IMR-90 (cell line): Measurements from ENCODE around the gene CNPY1. TPM values are rescaled to one million over a fixed set of nuclear protein-coding genes. Genes with fewer than 3 reads are reported as not detected.

Source experiments
- ATAC-seq: fragments of 200-7000 bp; cut with Tn5 transposase; 2 replicates; pipeline ENCODE4 v1.9.1; 2020; ENCODE audit warnings: low read depth, mild to moderate bottlenecking, moderate library complexity
- BruUV-seq: library from RNA; stranded (reverse); fragments of 400-500 nt; replicated peaks from 2 replicates; lab custom pipeline; 2021; lab: Mats Ljungman, UMichigan
- CTCF ChIA-PET: fragments of 300-600 bp; formaldehyde crosslinking; extraction: SDS; loops from one replicate; lab custom pipeline; 2021; ENCODE audit warnings: antibody characterized with exemption; lab: Yijun Ruan, JAX
- POLR2A ChIA-PET: fragments of 300-600 bp; sonication (Branson Sonifier 250); formaldehyde crosslinking; loops from one replicate; lab custom pipeline; 2022; ENCODE audit warnings: antibody characterized with exemption; ENCODE audit not compliant: unreplicated experiment; lab: Charles Lee
- DNase-seq: peaks from one replicate; pipeline ENCODE4 v3.0.0; 2013
- H2AFZ ChIP-seq: replicated peaks from 2 replicates; pipeline ENCODE3; 2013; ENCODE audit warnings: low read length, mild to moderate bottlenecking; ENCODE audit not compliant: poor library complexity
- H2AK5ac ChIP-seq: 2 replicates; pipeline ENCODE4 v1.6.1; 2013; ENCODE audit warnings: low read depth, low read length, inconsistent platforms
- H2AK9ac ChIP-seq: replicated peaks from 2 replicates; pipeline ENCODE3; 2013; ENCODE audit warnings: mild to moderate bottlenecking, low read depth, low read length, moderate library complexity; ENCODE audit not compliant: poor library complexity
- H2BK120ac ChIP-seq: 2 replicates; pipeline ENCODE4 v1.6.1; 2013; ENCODE audit warnings: low read depth, low read length, inconsistent platforms
- H2BK15ac ChIP-seq: 3 replicates; pipeline ENCODE4 v1.6.1; 2013; ENCODE audit warnings: low read depth, low read length, inconsistent platforms
- H2BK20ac ChIP-seq: 2 replicates; pipeline ENCODE4 v1.6.1; 2013; ENCODE audit warnings: low read depth, mild to moderate bottlenecking, inconsistent platforms, low read length, moderate library complexity
- H2BK5ac ChIP-seq: 2 replicates; pipeline ENCODE4 v1.6.1; 2013; ENCODE audit warnings: mild to moderate bottlenecking, low read depth, low read length, inconsistent platforms; ENCODE audit not compliant: poor library complexity, severe bottlenecking
- H3K14ac ChIP-seq: replicated peaks from 2 replicates; pipeline ENCODE4 v1.6.1; 2013; ENCODE audit warnings: low read depth, low read length, inconsistent platforms
- H3K18ac ChIP-seq: 2 replicates; pipeline ENCODE4 v1.6.1; 2013; ENCODE audit warnings: low read depth, low read length, control low read depth
- H3K23ac ChIP-seq: 2 replicates; pipeline ENCODE4 v1.6.1; 2013; ENCODE audit warnings: low read depth, low read length, inconsistent platforms
- H3K27ac ChIP-seq: 2 replicates; pipeline ENCODE4 v1.5.1; 2013; ENCODE audit warnings: mild to moderate bottlenecking, control low read depth, low read length; ENCODE audit not compliant: insufficient read depth
- H3K27me3 ChIP-seq: 2 replicates; pipeline ENCODE4 v1.6.1; 2013; ENCODE audit warnings: low read length; ENCODE audit not compliant: control insufficient read depth, insufficient read depth
- H3K36me3 ChIP-seq: 2 replicates; pipeline ENCODE4 v1.6.1; 2013; ENCODE audit warnings: low read length, mixed read lengths; ENCODE audit not compliant: control insufficient read depth, insufficient read depth
- H3K4ac ChIP-seq: 2 replicates; pipeline ENCODE4 v1.6.1; 2013; ENCODE audit warnings: low read depth, low read length, inconsistent platforms
- H3K4me1 ChIP-seq: 2 replicates; pipeline ENCODE4 v1.6.1; 2013; ENCODE audit warnings: low read length, mixed read lengths; ENCODE audit not compliant: control insufficient read depth, insufficient read depth
- H3K4me2 ChIP-seq: 2 replicates; pipeline ENCODE4 v1.6.1; 2013; ENCODE audit warnings: low read depth, mild to moderate bottlenecking, control low read depth, low read length, moderate library complexity
- H3K4me3 ChIP-seq: 2 replicates; pipeline ENCODE4 v1.5.1; 2013; ENCODE audit warnings: low read depth, mild to moderate bottlenecking, control low read depth, low read length, moderate library complexity; ENCODE audit not compliant: insufficient read depth
- H3K56ac ChIP-seq: 2 replicates; pipeline ENCODE4 v1.6.1; 2013; ENCODE audit warnings: low read length, inconsistent platforms; ENCODE audit not compliant: insufficient read depth; ENCODE audit errors: extremely low read depth
- H3K79me1 ChIP-seq, 2 experiments: 2 replicates each; pipeline ENCODE4 v1.6.1; 2013; ENCODE audit warnings: low read length in 2 of 2, inconsistent platforms in 1 of 2, low read depth in 1 of 2
- H3K9ac ChIP-seq: 2 replicates; pipeline ENCODE4 v1.6.1; 2013; ENCODE audit warnings: low read depth, low read length, control low read depth
- H3K9me1 ChIP-seq: 2 replicates; pipeline ENCODE4 v1.6.1; 2013; ENCODE audit warnings: low read length, inconsistent platforms; ENCODE audit not compliant: insufficient read depth
- H3K9me3 ChIP-seq: 2 replicates; pipeline ENCODE4 v1.6.1; 2013; ENCODE audit warnings: low read length; ENCODE audit not compliant: control insufficient read depth, insufficient read depth
- H4K20me1 ChIP-seq: 2 replicates; pipeline ENCODE4 v1.6.1; 2013; ENCODE audit warnings: low read length, inconsistent platforms; ENCODE audit not compliant: insufficient read depth
- H4K5ac ChIP-seq: 2 replicates; pipeline ENCODE4 v1.6.1; 2013; ENCODE audit warnings: mild to moderate bottlenecking, low read depth, low read length, control low read depth
- H4K8ac ChIP-seq, 2 experiments: 2 replicates each; pipeline ENCODE4 v1.6.1; 2013; ENCODE audit warnings: low read depth in 2 of 2, low read length in 2 of 2, control low read depth in 1 of 2, inconsistent platforms in 1 of 2
- H4K91ac ChIP-seq: 2 replicates; pipeline ENCODE4 v1.6.1; 2013; ENCODE audit warnings: low read depth, low read length, inconsistent platforms; ENCODE audit not compliant: insufficient read depth
- BHLHE40 ChIP-seq: fragments of 150-350 bp; IDR thresholded peaks from 2 replicates; pipeline ENCODE4 v1.6.1; 2016; ENCODE audit warnings: mild to moderate bottlenecking, low read depth, low read length
- CEBPB ChIP-seq: IDR thresholded peaks from 2 replicates; pipeline ENCODE4 v1.6.1; 2012; ENCODE audit warnings: low read depth, low read length, improper control_type of control experiment
- CHD1 ChIP-seq: IDR thresholded peaks from 2 replicates; pipeline ENCODE4 v1.6.1; 2012; ENCODE audit warnings: low read depth, low read length, improper control_type of control experiment
- FOS ChIP-seq: fragments of 150-350 bp; IDR thresholded peaks from 2 replicates; pipeline ENCODE4 v1.6.1; 2016; ENCODE audit warnings: low read depth, low read length
- MAFK ChIP-seq: IDR thresholded peaks from 2 replicates; pipeline ENCODE4 v1.6.1; 2012; ENCODE audit warnings: low read depth, low read length, improper control_type of control experiment
- MAZ ChIP-seq: IDR thresholded peaks from 2 replicates; pipeline ENCODE4 v1.6.1; 2012; ENCODE audit warnings: low read depth, mild to moderate bottlenecking, low read length, improper control_type of control experiment, moderate library complexity, borderline replicate concordance
- MXI1 ChIP-seq: IDR thresholded peaks from 2 replicates; pipeline ENCODE4 v1.6.1; 2012; ENCODE audit warnings: low read depth, mild to moderate bottlenecking, low read length, moderate library complexity, borderline replicate concordance
- NFE2L2 ChIP-seq: fragments of 150-350 bp; IDR thresholded peaks from 2 replicates; pipeline ENCODE4 v1.6.1; 2016; ENCODE audit warnings: low read depth, mild to moderate bottlenecking, low read length
- POLR2A ChIP-seq: IDR thresholded peaks from 2 replicates; pipeline ENCODE4 v1.6.1; 2012; ENCODE audit warnings: mild to moderate bottlenecking, low read depth, low read length
- RAD21 ChIP-seq: IDR thresholded peaks from 2 replicates; pipeline ENCODE4 v1.6.1; 2012; ENCODE audit warnings: low read length, improper control_type of control experiment
- RCOR1 ChIP-seq: IDR thresholded peaks from 2 replicates; pipeline ENCODE4 v1.6.1; 2012; ENCODE audit warnings: mild to moderate bottlenecking, low read length, improper control_type of control experiment; ENCODE audit not compliant: insufficient replicate concordance
- RFX5 ChIP-seq: IDR thresholded peaks from 2 replicates; pipeline ENCODE4 v1.8.0; 2012; ENCODE audit warnings: low read depth, mild to moderate bottlenecking, low read length, moderate library complexity
- SMC3 ChIP-seq: fragments of 150-350 bp; IDR thresholded peaks from 2 replicates; pipeline ENCODE4 v1.6.1; 2016; ENCODE audit warnings: low read depth, mild to moderate bottlenecking, antibody characterized with exemption, low read length, moderate library complexity
- WGBS, 2 experiments: methylation state at CpG; one replicate each; pipeline versions ENCODE4 v1.1.5 to v1.1.7; 2013; ENCODE audit warnings: missing lambda C conversion rate in 2 of 2; ENCODE audit not compliant: insufficient read length in 1 of 2; ENCODE audit errors: extremely low coverage in 2 of 2; 5-methylcytosine and 5-hydroxymethylcytosine counted together
- dilution Hi-C: fragments of 300-500 bp; cut with HindIII; formaldehyde crosslinking; loops from one replicate; pipeline ENCODE4 v1.14.3; 2018; ENCODE audit warnings: low sequenced_read_pairs; ENCODE audit not compliant: unreplicated experiment
- in situ Hi-C: fragments of 300-500 bp; cut with MboI; formaldehyde crosslinking; loops from 3 replicates; pipeline ENCODE4 v1.14.3; 2019; ENCODE audit warnings: low sequenced_read_pairs, inconsistent platforms, mixed read lengths
- intact Hi-C: fragments of 100-400 bp; cut with micrococcal nuclease; formaldehyde crosslinking; loops from 2 replicates; pipeline ENCODE4 v1.10.0; 2022
- polyA plus RNA-seq, 3 experiments: library from polyadenylated mRNA; depleted of rRNA; stranded (reverse); fragments of >200 nt; gene quantifications; 2 replicates each; pipeline ENCODE4 v1.2.3, GENCODE V29; 2012; ENCODE audit warnings: low replicate concordance in 1 of 3
- total RNA-seq: library from RNA; depleted of rRNA; stranded (reverse); fragments of >200 nt; gene quantifications from 2 replicates; pipeline ENCODE4 v1.2.3, GENCODE V29; 2012
- TF ChIP-seq, protein P1 (sequence below): fragments of 150-350 bp; IDR thresholded peaks from 2 replicates; pipeline ENCODE4 v1.6.1; 2017; ENCODE audit warnings: mild to moderate bottlenecking, antibody characterized with exemption, low read length, low read depth
- TF ChIP-seq, protein P2 (sequence below): conservative IDR thresholded peaks from 2 replicates; pipeline ENCODE4 v1.5.1; 2012; ENCODE audit warnings: mild to moderate bottlenecking, low read depth, low read length, improper control_type of control experiment
- TF ChIP-seq, protein P3 (sequence below): fragments of 150-350 bp; IDR thresholded peaks from 2 replicates; pipeline ENCODE4 v1.6.1; 2016; ENCODE audit warnings: low read depth, mild to moderate bottlenecking, low read length, moderate library complexity, borderline replicate concordance

The CNPY1 gene
- total and polyA plus RNA-seq, 2 of the 4 experiments (the other 2 are of a cell fraction) = not detected

DNA sequence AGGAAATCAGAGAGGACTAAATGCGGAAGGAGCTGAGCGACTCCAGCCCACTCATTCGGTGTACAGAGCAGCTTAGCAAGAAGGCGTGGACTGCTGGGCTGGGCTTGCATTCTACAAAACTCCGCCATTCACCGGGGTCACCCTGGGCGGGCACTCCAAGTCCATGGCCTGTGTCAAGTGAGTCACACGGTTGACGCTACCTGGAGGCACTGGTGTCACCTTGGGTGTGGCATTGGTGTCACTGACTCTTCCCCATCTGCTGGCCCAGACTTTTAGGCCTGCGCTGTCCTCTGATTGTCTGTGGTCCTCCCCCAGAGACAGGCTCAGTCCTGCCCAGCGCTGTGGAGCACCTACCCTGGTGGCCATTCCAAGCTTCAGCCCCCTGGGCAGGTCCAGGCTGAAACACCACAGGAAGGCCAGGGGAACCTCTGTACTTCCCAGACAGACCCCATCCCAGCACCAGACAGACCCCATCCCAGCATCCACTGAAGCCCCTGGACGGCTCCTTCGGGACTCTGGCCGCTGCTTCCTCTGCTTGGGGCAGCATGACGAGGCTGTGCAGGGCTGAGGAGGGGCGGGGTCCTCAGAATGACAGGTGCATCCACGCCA lies 30.6 kb upstream of the CNPY1 start:
- H4K91ac ChIP-seq = no peak overlapping the region
- no peak overlapping the region for H2BK5ac ChIP-seq
- no peak overlapping the region for H2BK20ac ChIP-seq
- in situ Hi-C loops = no loop called here
- no peak for ATAC-seq
- no peak overlapping the region for H3K9ac ChIP-seq
- TF ChIP-seq BHLHE40 = no peak
- TF ChIP-seq CHD1 = no peak
- TF ChIP-seq SMC3 = no peak
- TF ChIP-seq FOS = no peak
- TF ChIP-seq, protein P1, sequence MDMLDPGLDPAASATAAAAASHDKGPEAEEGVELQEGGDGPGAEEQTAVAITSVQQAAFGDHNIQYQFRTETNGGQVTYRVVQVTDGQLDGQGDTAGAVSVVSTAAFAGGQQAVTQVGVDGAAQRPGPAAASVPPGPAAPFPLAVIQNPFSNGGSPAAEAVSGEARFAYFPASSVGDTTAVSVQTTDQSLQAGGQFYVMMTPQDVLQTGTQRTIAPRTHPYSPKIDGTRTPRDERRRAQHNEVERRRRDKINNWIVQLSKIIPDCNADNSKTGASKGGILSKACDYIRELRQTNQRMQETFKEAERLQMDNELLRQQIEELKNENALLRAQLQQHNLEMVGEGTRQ = no peak
- TF ChIP-seq, protein P2, sequence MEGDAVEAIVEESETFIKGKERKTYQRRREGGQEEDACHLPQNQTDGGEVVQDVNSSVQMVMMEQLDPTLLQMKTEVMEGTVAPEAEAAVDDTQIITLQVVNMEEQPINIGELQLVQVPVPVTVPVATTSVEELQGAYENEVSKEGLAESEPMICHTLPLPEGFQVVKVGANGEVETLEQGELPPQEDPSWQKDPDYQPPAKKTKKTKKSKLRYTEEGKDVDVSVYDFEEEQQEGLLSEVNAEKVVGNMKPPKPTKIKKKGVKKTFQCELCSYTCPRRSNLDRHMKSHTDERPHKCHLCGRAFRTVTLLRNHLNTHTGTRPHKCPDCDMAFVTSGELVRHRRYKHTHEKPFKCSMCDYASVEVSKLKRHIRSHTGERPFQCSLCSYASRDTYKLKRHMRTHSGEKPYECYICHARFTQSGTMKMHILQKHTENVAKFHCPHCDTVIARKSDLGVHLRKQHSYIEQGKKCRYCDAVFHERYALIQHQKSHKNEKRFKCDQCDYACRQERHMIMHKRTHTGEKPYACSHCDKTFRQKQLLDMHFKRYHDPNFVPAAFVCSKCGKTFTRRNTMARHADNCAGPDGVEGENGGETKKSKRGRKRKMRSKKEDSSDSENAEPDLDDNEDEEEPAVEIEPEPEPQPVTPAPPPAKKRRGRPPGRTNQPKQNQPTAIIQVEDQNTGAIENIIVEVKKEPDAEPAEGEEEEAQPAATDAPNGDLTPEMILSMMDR = no peak
- TF ChIP-seq RAD21 = no peak
- no peak for TF ChIP-seq RFX5
- no peak for TF ChIP-seq RCOR1
- no peak for TF ChIP-seq MAFK
- TF ChIP-seq POLR2A = no peak
- no peak for TF ChIP-seq CEBPB
- TF ChIP-seq MXI1 = no peak
- TF ChIP-seq MAZ = no peak
- no peak for TF ChIP-seq NFE2L2
- TF ChIP-seq, protein P3, sequence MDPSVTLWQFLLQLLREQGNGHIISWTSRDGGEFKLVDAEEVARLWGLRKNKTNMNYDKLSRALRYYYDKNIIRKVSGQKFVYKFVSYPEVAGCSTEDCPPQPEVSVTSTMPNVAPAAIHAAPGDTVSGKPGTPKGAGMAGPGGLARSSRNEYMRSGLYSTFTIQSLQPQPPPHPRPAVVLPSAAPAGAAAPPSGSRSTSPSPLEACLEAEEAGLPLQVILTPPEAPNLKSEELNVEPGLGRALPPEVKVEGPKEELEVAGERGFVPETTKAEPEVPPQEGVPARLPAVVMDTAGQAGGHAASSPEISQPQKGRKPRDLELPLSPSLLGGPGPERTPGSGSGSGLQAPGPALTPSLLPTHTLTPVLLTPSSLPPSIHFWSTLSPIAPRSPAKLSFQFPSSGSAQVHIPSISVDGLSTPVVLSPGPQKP = no peak
- intact Hi-C loops = no loop called here
- dilution Hi-C loops = no loop called here
- H3K36me3 ChIP-seq = no peaks in the 10 kb centered on the region
- H2BK15ac ChIP-seq = no peak overlapping the region
- no TSS peak for BruUV-seq
- no peaks in the 10 kb centered on the region for H3K79me1 ChIP-seq
- H2AFZ ChIP-seq = no peak overlapping the region
- no peak overlapping the region for H3K4me2 ChIP-seq
- WGBS, 2 experiments = 74% methylated on average over 5 of the region's 17 CpGs; no CpG with 5 or more reads in 1 of the 2 experiments
- no peak overlapping the region for H3K23ac ChIP-seq
- no peaks in the 10 kb centered on the region for H3K4me1 ChIP-seq
- H4K8ac ChIP-seq = no peak overlapping the region
- no peak overlapping the region for H3K4ac ChIP-seq
- H3K18ac ChIP-seq = no peak overlapping the region
- no peak overlapping the region for H3K4me3 ChIP-seq
- ChIA-PET POLR2A (no interaction called here), CTCF (no interaction called here)
- no peak overlapping the region for H2AK9ac ChIP-seq
- no peak overlapping the region for H4K5ac ChIP-seq
- DNase-seq = no peak
- no peak overlapping the region for H3K14ac ChIP-seq
- no peaks in the 10 kb centered on the region for H3K9me1 ChIP-seq
- no peaks in the 10 kb centered on the region for H3K9me3 ChIP-seq
- H3K56ac ChIP-seq = no peak overlapping the region
- no peak overlapping the region for H3K27ac ChIP-seq
- no peak overlapping the region for H2AK5ac ChIP-seq
- H2BK120ac ChIP-seq = no peak overlapping the region
- no peaks in the 10 kb centered on the region; the same call in 1 of the 2 replicates for H4K20me1 ChIP-seq
- H3K27me3 ChIP-seq = no peaks in the 10 kb centered on the region; the same call in 1 of the 2 replicates
